ENCODE data around the gene IGF2BP2.
"Not testable (repeated sequence)": the region's sequence is repeated elsewhere in the genome, so short reads cannot be mapped to it uniquely, and the experiment has no call there.

The IGF2BP2 gene

DNA sequence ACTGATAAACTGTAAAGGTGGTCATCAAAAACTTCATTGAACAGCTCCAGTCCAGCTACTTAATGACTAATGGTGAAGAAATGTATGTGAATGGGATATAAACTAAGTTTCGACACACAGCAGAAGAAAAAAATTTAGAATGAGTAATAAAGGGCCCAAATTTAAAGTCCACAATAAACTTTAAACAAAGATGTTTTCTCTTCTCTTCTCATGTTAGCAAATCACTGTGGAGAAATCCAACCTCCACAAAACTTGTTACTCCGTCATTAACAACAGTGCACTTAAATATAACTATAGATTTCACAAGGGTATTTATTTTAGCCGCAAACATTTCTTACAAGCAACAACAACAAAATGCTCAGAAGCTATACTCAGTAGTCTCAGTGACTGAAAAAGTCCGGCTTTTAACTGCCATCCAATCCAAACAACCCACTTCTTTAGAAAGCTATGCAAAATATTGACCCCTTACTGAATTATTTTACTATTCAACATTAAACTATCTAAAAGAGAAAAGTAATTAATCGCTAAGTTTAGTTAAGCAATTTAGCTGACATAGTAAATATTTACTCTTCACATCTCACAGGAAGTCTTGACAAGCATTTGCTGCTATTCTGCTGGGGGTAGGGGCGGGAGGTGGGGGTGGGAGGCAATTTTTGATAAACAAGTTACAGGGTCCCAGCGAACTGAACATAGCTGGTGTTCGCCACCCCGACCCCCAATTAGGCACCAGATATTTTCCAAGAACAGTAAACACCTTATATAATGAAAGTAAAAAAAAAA is 2.4 kb downstream of the IGF2BP2 start:
- 5% methylated on average over 5 of the region's 9 CpGs for WGBS
- H3K4me3 ChIP-seq (ENCODE audit: low read length): peak overlapping the region; percentile 95
- peaks cover 3% of the 10 kb centered on the region for H3K9me3 ChIP-seq (ENCODE audit: insufficient read depth, low read depth, low read length)
- peaks cover 57% of the 10 kb centered on the region for H3K4me1 ChIP-seq (ENCODE audit: insufficient read depth, low read length)
- peaks cover 7% of the 10 kb centered on the region for H3K36me3 ChIP-seq (ENCODE audit: insufficient read depth, low read length)
- peak overlapping the region; percentile 97 for H3K9ac ChIP-seq (ENCODE audit: low read depth, low read length)
- peak overlapping the region; percentile 95 for H3K27ac ChIP-seq (ENCODE audit: low read depth, low read length)
- no peaks in the 10 kb centered on the region for H3K27me3 ChIP-seq (ENCODE audit: insufficient read depth, low read length)

DNA sequence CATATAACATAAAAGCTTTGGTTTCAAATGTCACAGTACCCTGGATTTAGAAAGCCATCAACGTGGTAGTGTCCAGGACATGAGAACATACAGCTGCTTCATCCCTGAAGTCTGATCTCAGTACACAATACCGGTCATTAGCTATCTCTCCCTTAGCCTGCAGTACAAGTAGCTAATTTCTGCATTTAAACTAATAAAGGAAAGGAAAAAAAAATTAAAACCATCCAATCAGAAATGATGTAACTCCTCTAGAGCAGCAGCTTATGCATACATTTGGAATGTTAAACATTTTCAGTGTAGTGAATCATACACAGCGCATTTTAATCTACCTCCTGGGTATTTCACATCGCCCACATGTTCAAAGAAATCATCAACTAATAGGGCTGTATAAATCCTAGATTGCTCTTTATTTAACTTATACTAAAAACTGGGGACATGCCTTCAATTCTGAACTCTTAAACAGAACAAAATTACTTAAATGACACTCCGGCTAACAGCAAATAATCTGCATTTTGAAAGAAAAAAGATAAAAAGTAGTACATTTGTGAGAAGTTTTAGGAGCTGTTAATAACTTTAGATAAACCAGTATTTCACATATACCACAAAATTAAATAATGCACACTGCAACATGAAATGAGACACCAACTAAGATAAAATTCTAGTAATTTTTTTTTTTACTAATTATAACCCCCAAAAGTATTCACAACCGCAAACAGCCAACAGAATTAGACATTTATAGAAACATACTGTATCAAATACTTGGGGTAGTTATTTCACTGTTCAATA is 3.7 kb downstream of the IGF2BP2 start:
- Histone ChIP-seq H3K9ac (ENCODE audit: low read depth, low read length) (peak overlapping the region; percentile 20; the same call in 1 of the 2 replicates), H3K4me1 (ENCODE audit: insufficient read depth, low read length) (peaks cover 64% of the 10 kb centered on the region), H3K9me3 (ENCODE audit: insufficient read depth, low read depth, low read length) (no peaks in the 10 kb centered on the region), H3K27ac (ENCODE audit: low read depth, low read length) (no peak overlapping the region), H3K36me3 (ENCODE audit: insufficient read depth, low read length) (no peaks in the 10 kb centered on the region), H3K27me3 (ENCODE audit: insufficient read depth, low read length) (no peaks in the 10 kb centered on the region), H3K4me3 (ENCODE audit: low read length) (peak overlapping the region; percentile 95)
- WGBS: 37% methylated on average over 5 of the region's 6 CpGs

DNA sequence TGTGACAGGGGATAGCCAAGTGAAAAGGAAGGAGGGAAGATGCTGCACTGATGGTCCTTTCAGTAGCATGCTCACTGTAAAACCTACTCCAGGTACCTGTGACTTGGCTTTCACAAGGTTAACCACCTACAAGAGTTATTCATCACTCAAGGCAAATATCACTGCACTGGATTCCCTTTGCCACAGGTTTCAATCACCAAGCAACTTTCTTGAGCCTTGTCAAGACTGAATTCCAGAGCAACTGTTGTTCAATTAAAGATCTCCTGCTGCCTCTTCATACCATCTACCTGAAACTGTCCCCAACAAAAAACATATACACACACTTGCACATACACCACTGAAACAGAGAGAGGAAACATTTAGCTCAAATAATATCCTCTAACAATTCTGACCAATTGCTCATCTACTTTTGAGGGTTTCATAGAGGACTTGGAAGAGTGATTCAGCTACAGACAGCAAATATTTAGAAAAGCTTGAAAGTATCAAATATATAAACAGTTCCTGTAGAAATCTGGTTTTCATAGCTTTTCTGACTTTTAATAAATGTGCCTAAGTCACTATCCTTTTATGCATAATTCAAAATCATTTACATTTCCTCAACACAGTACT is 6.5 kb downstream of the IGF2BP2 start:
- Histone ChIP-seq H3K4me3 (ENCODE audit: low read length) (no peak overlapping the region), H3K36me3 (ENCODE audit: insufficient read depth, low read length) (no peaks in the 10 kb centered on the region), H3K4me1 (ENCODE audit: insufficient read depth, low read length) (peaks cover 92% of the 10 kb centered on the region)

DNA sequence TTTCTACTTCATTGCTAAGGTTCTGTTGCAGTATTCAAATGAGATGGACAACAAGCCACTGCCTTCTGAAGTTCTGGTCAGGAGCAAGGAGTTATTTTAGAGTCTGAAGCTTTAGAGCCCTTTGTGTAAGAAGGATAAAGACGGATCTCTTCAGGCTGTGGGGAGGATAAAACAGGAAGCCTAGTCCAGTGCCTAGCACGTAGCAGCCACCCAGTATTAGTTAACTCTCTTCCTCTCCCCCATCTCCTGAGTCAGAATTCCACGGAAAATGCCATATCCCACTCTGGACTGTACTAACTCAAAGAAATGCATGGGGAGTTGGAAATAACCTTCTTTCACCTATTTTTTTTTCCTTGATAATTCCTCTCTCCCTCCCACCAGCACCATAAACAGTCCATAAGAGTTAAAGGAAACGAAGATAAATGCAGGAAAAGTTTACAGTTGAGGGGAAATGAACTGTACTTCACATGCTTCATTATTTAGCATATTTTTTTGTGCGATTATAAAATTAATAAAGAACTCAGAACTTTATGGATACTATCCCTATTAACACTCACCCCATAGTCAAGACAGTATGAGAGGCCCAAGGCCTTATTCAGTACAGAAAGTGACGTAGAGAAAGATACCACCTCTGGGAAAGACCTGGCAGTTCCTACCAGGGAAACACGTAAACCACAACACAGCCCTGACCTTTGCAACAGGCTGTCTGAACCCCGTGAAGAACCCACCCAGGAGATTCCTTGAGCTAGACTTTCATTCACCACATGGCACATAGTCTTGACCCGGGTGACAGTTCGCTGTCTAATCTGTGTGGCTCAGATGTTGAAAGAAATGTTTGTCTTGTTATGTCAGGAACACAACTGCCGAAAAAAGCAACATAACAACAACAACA is 9.2 kb downstream of the IGF2BP2 start:
- H3K9me3 ChIP-seq (ENCODE audit: insufficient read depth, low read depth, low read length): no peaks in the 10 kb centered on the region
- H3K27ac ChIP-seq (ENCODE audit: low read depth, low read length): peak overlapping the region; percentile 66
- H3K36me3 ChIP-seq (ENCODE audit: insufficient read depth, low read length): no peaks in the 10 kb centered on the region
- peak overlapping the region; percentile 14 for H3K4me3 ChIP-seq (ENCODE audit: low read length)
- H3K27me3 ChIP-seq (ENCODE audit: insufficient read depth, low read length): no peaks in the 10 kb centered on the region
- H3K4me1 ChIP-seq (ENCODE audit: insufficient read depth, low read length): peaks cover 99% of the 10 kb centered on the region
- 46% methylated on average over 8 of the region's 11 CpGs for WGBS
- H3K9ac ChIP-seq (ENCODE audit: low read depth, low read length): peak overlapping the region; percentile 38; the same call in 1 of the 2 replicates

More for the DNA sequence above, 6.5 kb downstream of the IGF2BP2 start:
- Histone ChIP-seq H3K27ac (ENCODE audit: low read depth, low read length) (peak overlapping the region; percentile 25; the same call in 1 of the 2 replicates), H3K9me3 (ENCODE audit: insufficient read depth, low read depth, low read length) (no peaks in the 10 kb centered on the region), H3K27me3 (ENCODE audit: insufficient read depth, low read length) (no peaks in the 10 kb centered on the region), H3K9ac (ENCODE audit: low read depth, low read length) (no peak overlapping the region)

DNA sequence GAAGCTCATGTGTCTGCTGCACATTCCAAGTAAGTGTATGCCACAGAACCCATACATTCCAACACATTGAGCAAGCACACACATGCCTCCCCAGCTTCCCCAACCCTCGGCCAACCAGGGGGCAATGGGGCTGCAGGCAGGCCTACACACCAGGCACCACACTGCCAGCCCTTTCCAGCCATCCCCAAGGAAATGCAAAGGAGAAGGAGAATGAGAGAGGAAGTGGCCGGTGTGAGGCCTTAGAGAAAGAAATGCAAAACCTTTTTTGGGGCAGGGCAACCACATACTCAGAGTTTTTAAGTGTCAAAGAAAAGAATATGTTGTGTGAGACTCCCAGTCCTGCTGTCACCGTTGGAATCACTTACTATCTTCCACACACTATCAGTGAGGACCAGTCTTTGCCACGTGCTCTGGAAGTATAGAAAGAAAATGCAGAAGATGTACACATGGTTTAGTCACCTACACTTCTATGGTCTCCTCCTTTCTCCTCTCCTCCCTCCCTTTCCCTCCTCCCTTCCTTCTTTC is 11.1 kb downstream of the IGF2BP2 start:
- H3K27ac ChIP-seq (ENCODE audit: low read depth, low read length): peak overlapping the region; percentile 88
- WGBS: 0% methylated on average over 3 of the region's 4 CpGs
- peak overlapping the region; percentile 61; the same call in 1 of the 2 replicates for H3K9ac ChIP-seq (ENCODE audit: low read depth, low read length)

DNA sequence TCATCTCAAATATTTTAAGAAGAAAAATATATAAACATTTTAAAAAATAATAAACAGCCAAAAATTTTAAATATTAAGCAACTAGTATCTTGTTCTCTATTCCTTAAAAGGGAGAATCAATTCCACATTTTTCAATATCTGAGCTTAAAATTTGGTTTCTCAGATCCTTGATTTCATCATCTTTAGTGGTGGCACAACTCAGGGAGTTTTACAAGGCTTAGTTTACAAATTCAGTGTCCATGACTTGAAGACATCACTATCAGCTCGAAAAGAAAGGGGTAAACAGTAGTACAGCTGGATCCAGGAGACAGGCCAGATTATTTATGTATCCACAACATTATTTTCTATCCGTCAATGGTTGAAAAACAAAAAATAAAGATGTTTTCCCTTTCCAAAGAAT is 11.6 kb downstream of the IGF2BP2 start:
- Histone ChIP-seq H3K4me3 (ENCODE audit: low read length) (peak overlapping the region; percentile 16), H3K4me1 (ENCODE audit: insufficient read depth, low read length) (peaks cover 89% of the 10 kb centered on the region), H3K27ac (ENCODE audit: low read depth, low read length) (peak overlapping the region; percentile 88), H3K27me3 (ENCODE audit: insufficient read depth, low read length) (no peaks in the 10 kb centered on the region), H3K9ac (ENCODE audit: low read depth, low read length) (peak overlapping the region; percentile 61; the same call in 1 of the 2 replicates), H3K36me3 (ENCODE audit: insufficient read depth, low read length) (no peaks in the 10 kb centered on the region), H3K9me3 (ENCODE audit: insufficient read depth, low read depth, low read length) (no peaks in the 10 kb centered on the region)
- 76% methylated on average over 2 of the region's 2 CpGs for WGBS

More for the DNA sequence above, 11.1 kb downstream of the IGF2BP2 start:
- H3K4me3 ChIP-seq (ENCODE audit: low read length): peak overlapping the region; percentile 28
- H3K27me3 ChIP-seq (ENCODE audit: insufficient read depth, low read length): no peaks in the 10 kb centered on the region
- no peaks in the 10 kb centered on the region for H3K9me3 ChIP-seq (ENCODE audit: insufficient read depth, low read depth, low read length)
- peaks cover 95% of the 10 kb centered on the region for H3K4me1 ChIP-seq (ENCODE audit: insufficient read depth, low read length)
- no peaks in the 10 kb centered on the region for H3K36me3 ChIP-seq (ENCODE audit: insufficient read depth, low read length)

DNA sequence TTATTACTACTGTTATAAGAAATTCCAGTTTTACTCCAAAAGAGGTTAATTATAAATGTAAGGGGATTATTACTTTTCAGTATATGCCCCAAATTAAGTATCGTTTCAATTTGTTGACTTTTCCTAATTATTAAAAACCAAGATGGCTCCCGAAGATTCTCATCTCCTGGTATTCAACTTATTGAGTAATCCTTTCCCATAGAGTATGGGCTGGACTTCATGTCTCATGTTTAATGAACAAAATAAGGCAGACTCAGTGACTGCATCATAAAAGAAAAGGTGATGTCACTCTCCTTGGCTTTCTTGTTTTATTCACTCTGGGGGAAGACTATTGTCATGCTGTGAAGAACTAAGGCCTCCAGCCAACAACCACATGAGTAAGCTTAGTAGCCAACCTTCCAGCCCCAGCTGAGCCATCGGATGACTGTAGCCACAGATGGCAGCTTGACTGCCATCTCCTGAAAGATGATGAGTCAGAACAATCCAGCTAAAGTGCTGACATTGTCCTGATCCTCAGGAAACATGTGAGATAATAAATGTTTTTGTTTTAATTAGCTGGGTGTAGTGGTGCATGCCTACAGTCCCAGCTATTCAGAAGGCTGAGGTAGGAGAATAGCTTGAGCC is 17.3 kb downstream of the IGF2BP2 start:
- no peaks in the 10 kb centered on the region for H3K27me3 ChIP-seq (ENCODE audit: insufficient read depth, low read length)
- peak overlapping the region; percentile 60 for H3K27ac ChIP-seq (ENCODE audit: low read depth, low read length)
- H3K36me3 ChIP-seq (ENCODE audit: insufficient read depth, low read length): no peaks in the 10 kb centered on the region
- WGBS: 72% methylated on average over 3 of the region's 3 CpGs
- H3K4me1 ChIP-seq (ENCODE audit: insufficient read depth, low read length): peaks cover 50% of the 10 kb centered on the region
- no peak overlapping the region for H3K9ac ChIP-seq (ENCODE audit: low read depth, low read length)
- H3K4me3 ChIP-seq (ENCODE audit: low read length): no peak overlapping the region
- H3K9me3 ChIP-seq (ENCODE audit: insufficient read depth, low read depth, low read length): peaks cover 3% of the 10 kb centered on the region; the same call in 1 of the 2 replicates

DNA sequence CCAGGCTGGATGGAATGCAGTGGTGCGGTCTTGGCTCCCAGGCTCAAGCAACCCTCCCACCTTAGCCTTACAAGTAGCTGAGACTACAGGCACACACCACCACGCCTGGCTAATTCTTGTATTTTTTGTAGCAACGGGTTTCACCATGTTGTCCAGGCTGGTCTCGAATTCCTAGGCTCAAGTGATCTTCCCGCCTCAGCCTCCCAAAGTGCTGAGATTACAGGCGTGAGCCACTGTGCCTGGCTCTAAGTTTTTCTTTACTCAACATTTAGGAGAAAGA is 26.1 kb downstream of the IGF2BP2 start:
- H3K9me3 ChIP-seq (ENCODE audit: insufficient read depth, low read depth, low read length); H3K36me3 ChIP-seq (ENCODE audit: insufficient read depth, low read length); H3K27ac ChIP-seq (ENCODE audit: low read depth, low read length); H3K27me3 ChIP-seq (ENCODE audit: insufficient read depth, low read length); H3K4me3 ChIP-seq (ENCODE audit: low read length); H3K9ac ChIP-seq (ENCODE audit: low read depth, low read length): not testable (repeated sequence)
- H3K4me1 ChIP-seq (ENCODE audit: insufficient read depth, low read length): peaks cover 26% of the 10 kb centered on the region
- WGBS: 84% methylated on average over 6 of the region's 6 CpGs

DNA sequence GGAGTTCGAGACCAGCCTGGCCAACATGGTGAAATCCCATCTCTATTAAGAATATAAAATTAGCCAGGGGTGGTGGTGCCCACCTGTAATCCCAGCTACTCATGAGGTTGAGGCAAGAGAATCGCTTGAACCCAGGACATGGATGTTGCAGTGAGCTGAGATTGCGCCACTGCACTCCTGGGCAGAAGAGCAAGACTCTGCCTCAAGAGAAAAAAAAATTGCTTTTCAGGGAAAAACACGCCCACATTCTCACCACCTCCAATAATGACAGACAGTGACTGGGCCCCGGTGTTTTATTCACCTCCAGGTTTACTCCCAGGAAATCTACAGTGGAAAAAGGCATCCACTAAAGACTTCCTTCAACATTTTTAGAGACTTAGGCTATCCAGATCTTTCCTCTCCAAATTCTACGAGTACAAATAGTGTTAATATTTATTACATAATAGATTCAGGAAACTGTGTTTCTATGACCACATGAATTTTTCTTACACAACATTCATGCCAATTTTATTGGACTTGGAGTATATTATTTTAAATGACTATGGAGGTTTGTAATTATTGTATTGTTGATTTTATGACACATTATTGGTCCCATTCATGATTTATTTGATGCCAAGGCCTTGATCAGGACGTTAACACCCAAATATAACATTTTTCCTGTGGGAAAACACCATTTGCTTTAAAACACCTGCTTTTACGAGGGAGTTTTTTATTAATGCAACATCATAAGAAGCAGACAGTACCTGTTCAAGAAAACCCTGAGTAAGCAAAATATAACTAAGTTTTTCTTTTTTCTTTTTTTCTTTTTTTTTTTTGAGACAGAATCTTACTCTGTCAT is 26.6 kb downstream of the IGF2BP2 start:
- WGBS: 95% methylated on average over 6 of the region's 8 CpGs
- H3K9ac ChIP-seq (ENCODE audit: low read depth, low read length): no peak overlapping the region
- H3K36me3 ChIP-seq (ENCODE audit: insufficient read depth, low read length): 0 out of 2 replicates have a peak, but pooled peaks cover 2% of the 10 kb centered on the region
- no peaks in the 10 kb centered on the region for H3K27me3 ChIP-seq (ENCODE audit: insufficient read depth, low read length)
- H3K4me3 ChIP-seq (ENCODE audit: low read length): no peak overlapping the region
- no peaks in the 10 kb centered on the region for H3K9me3 ChIP-seq (ENCODE audit: insufficient read depth, low read depth, low read length)
- peaks cover 31% of the 10 kb centered on the region for H3K4me1 ChIP-seq (ENCODE audit: insufficient read depth, low read length)
- H3K27ac ChIP-seq (ENCODE audit: low read depth, low read length): no peak overlapping the region
